Ishikawa (cell line): Measurements from ENCODE around the gene SDHB.

ENCODE experiments used
- CREB1 ChIP-seq: IDR thresholded peaks from 2 replicates; pipeline ENCODE4 v1.6.1; 2012; ENCODE audit warnings: low read depth
- EP300 ChIP-seq: IDR thresholded peaks from 2 replicates; pipeline ENCODE4 v1.6.1; 2012; ENCODE audit warnings: borderline replicate concordance
- FOXM1 ChIP-seq: IDR thresholded peaks from 2 replicates; pipeline ENCODE4 v1.6.1; 2012; ENCODE audit warnings: low read depth, borderline replicate concordance
- MAX ChIP-seq: IDR thresholded peaks from 2 replicates; pipeline ENCODE4 v1.6.1; 2012
- NFIC ChIP-seq: IDR thresholded peaks from 2 replicates; pipeline ENCODE4 v1.6.1; 2012
- RAD21 ChIP-seq: IDR thresholded peaks from 2 replicates; pipeline ENCODE4 v1.6.1; 2012; ENCODE audit warnings: low read depth
- REST ChIP-seq: IDR thresholded peaks from 2 replicates; pipeline ENCODE4 v1.6.1; 2012; ENCODE audit warnings: low read depth, mild to moderate bottlenecking
- TAF1 ChIP-seq: IDR thresholded peaks from 2 replicates; pipeline ENCODE4 v1.6.1; 2012; ENCODE audit warnings: low read depth, mild to moderate bottlenecking
- TCF12 ChIP-seq: IDR thresholded peaks from 2 replicates; pipeline ENCODE4 v1.6.1; 2012; ENCODE audit warnings: low read depth
- TEAD4 ChIP-seq: IDR thresholded peaks from 2 replicates; pipeline ENCODE4 v1.6.1; 2012
- USF1 ChIP-seq: IDR thresholded peaks from 2 replicates; pipeline ENCODE4 v1.6.1; 2012
- YY1 ChIP-seq: IDR thresholded peaks from 2 replicates; pipeline ENCODE4 v1.6.1; 2012; ENCODE audit warnings: low read depth

GRCh38 chr1:16992675-16993074, 61.2 kb downstream of the SDHB start:
- TF ChIP-seq EP300 = no peak
- no peak for TF ChIP-seq USF1
- TF ChIP-seq TEAD4 = no peak
- TF ChIP-seq RAD21 = no peak
- TF ChIP-seq TCF12 = no peak
- no peak for TF ChIP-seq YY1
- no peak for TF ChIP-seq CREB1
- no peak for TF ChIP-seq MAX
- TF ChIP-seq TAF1 = no peak
- TF ChIP-seq REST = no peak
- no peak for TF ChIP-seq FOXM1
- no peak for TF ChIP-seq NFIC
